Measurements from ENCODE around the gene BYSL. TPM values are rescaled to one million over a fixed set of nuclear protein-coding genes. Genes with fewer than 3 reads are reported as not detected.

BYSL gene
- total and polyA plus RNA-seq, 9 of the 15 experiments (the other 6 are each of a cell fraction or from before 2014, with no cell fraction given) = 22.2 to 92.3 (median 53.4) TPM

DNA sequence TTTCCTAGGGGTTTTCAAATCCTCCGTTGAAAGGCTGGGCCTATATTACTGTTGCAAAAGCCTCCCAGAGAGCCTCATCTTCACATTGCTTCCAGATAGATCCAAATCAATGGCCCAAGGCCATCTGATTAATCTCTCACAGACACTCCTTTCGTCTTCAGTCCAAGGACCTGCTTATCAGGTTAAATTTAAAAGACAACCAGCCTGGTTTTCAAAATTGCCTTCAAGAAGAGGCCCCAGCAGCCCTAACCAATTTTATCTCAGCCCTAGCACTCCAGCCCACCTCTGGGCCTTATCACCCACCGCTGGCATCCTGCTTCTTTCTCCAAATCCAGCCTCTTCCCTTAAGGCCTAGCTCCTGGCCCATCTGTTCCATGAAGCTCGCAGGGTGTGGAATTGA, 35.8 kb downstream of the BYSL start (continued):
- TF ChIP-seq, protein P1, sequence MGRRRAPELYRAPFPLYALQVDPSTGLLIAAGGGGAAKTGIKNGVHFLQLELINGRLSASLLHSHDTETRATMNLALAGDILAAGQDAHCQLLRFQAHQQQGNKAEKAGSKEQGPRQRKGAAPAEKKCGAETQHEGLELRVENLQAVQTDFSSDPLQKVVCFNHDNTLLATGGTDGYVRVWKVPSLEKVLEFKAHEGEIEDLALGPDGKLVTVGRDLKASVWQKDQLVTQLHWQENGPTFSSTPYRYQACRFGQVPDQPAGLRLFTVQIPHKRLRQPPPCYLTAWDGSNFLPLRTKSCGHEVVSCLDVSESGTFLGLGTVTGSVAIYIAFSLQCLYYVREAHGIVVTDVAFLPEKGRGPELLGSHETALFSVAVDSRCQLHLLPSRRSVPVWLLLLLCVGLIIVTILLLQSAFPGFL (CRISPR knock-in tag; IDR thresholded peaks at IDR 0.05) = 0 out of 2 replicates have a peak, but pooled peaks have one; percentile 18
- TF ChIP-seq ZNF347 (CRISPR knock-in tag; IDR thresholded peaks at IDR 0.05; ENCODE audit: low read depth) = no peak
- TF ChIP-seq CREBBP (IDR thresholded peaks at IDR 0.05; ENCODE audit: low read depth, low read length) = no peak
- peak; percentile 88 for TF ChIP-seq NCOR1 (IDR thresholded peaks at IDR 0.05)
- peak; percentile 18 to 29; a peak in 1 of 4 replicates for TF ChIP-seq ARNT (IDR thresholded peaks at IDR 0.05)
- peak; percentile 80 for TF ChIP-seq EP300 (IDR thresholded peaks at IDR 0.05; ENCODE audit: low read length)
- TF ChIP-seq, protein P2, sequence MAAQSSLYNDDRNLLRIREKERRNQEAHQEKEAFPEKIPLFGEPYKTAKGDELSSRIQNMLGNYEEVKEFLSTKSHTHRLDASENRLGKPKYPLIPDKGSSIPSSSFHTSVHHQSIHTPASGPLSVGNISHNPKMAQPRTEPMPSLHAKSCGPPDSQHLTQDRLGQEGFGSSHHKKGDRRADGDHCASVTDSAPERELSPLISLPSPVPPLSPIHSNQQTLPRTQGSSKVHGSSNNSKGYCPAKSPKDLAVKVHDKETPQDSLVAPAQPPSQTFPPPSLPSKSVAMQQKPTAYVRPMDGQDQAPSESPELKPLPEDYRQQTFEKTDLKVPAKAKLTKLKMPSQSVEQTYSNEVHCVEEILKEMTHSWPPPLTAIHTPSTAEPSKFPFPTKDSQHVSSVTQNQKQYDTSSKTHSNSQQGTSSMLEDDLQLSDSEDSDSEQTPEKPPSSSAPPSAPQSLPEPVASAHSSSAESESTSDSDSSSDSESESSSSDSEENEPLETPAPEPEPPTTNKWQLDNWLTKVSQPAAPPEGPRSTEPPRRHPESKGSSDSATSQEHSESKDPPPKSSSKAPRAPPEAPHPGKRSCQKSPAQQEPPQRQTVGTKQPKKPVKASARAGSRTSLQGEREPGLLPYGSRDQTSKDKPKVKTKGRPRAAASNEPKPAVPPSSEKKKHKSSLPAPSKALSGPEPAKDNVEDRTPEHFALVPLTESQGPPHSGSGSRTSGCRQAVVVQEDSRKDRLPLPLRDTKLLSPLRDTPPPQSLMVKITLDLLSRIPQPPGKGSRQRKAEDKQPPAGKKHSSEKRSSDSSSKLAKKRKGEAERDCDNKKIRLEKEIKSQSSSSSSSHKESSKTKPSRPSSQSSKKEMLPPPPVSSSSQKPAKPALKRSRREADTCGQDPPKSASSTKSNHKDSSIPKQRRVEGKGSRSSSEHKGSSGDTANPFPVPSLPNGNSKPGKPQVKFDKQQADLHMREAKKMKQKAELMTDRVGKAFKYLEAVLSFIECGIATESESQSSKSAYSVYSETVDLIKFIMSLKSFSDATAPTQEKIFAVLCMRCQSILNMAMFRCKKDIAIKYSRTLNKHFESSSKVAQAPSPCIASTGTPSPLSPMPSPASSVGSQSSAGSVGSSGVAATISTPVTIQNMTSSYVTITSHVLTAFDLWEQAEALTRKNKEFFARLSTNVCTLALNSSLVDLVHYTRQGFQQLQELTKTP (IDR thresholded peaks at IDR 0.05; ENCODE audit: low read depth in 1 of 2, partially characterized antibody in 2 of 2) = no peak
- no peak for TF ChIP-seq GTF2E2 (tag; IDR thresholded peaks at IDR 0.05)
- peak; percentile 78 for TF ChIP-seq KLF16 (IDR thresholded peaks at IDR 0.05)
- TF ChIP-seq CBFA2T3 (IDR thresholded peaks at IDR 0.05) = peak; percentile 95
- TF ChIP-seq, protein P3, sequence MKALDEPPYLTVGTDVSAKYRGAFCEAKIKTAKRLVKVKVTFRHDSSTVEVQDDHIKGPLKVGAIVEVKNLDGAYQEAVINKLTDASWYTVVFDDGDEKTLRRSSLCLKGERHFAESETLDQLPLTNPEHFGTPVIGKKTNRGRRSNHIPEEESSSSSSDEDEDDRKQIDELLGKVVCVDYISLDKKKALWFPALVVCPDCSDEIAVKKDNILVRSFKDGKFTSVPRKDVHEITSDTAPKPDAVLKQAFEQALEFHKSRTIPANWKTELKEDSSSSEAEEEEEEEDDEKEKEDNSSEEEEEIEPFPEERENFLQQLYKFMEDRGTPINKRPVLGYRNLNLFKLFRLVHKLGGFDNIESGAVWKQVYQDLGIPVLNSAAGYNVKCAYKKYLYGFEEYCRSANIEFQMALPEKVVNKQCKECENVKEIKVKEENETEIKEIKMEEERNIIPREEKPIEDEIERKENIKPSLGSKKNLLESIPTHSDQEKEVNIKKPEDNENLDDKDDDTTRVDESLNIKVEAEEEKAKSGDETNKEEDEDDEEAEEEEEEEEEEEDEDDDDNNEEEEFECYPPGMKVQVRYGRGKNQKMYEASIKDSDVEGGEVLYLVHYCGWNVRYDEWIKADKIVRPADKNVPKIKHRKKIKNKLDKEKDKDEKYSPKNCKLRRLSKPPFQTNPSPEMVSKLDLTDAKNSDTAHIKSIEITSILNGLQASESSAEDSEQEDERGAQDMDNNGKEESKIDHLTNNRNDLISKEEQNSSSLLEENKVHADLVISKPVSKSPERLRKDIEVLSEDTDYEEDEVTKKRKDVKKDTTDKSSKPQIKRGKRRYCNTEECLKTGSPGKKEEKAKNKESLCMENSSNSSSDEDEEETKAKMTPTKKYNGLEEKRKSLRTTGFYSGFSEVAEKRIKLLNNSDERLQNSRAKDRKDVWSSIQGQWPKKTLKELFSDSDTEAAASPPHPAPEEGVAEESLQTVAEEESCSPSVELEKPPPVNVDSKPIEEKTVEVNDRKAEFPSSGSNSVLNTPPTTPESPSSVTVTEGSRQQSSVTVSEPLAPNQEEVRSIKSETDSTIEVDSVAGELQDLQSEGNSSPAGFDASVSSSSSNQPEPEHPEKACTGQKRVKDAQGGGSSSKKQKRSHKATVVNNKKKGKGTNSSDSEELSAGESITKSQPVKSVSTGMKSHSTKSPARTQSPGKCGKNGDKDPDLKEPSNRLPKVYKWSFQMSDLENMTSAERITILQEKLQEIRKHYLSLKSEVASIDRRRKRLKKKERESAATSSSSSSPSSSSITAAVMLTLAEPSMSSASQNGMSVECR (CRISPR knock-in tag; IDR thresholded peaks at IDR 0.05) = no peak
- TF ChIP-seq, protein P4, sequence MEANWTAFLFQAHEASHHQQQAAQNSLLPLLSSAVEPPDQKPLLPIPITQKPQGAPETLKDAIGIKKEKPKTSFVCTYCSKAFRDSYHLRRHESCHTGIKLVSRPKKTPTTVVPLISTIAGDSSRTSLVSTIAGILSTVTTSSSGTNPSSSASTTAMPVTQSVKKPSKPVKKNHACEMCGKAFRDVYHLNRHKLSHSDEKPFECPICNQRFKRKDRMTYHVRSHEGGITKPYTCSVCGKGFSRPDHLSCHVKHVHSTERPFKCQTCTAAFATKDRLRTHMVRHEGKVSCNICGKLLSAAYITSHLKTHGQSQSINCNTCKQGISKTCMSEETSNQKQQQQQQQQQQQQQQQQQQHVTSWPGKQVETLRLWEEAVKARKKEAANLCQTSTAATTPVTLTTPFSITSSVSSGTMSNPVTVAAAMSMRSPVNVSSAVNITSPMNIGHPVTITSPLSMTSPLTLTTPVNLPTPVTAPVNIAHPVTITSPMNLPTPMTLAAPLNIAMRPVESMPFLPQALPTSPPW (CRISPR knock-in tag; IDR thresholded peaks at IDR 0.05) = 0 out of 2 replicates have a peak, but pooled peaks have one; percentile 13
- TF ChIP-seq NEUROD1 (IDR thresholded peaks at IDR 0.05; ENCODE audit: borderline replicate concordance, low read depth, low read length, partially characterized antibody) = no peak
